HuH-7.5 (cell line): ENCODE results near the gene SLC6A12.
"Not testable (repeated sequence)": the region's sequence is repeated elsewhere in the genome, so short reads cannot be mapped to it uniquely, and the experiment has no call there.

Source experiments
- DNase-seq: peaks from one replicate; pipeline ENCODE4 v3.0.0; 2011; ENCODE audit warnings: low spot score

Gene SLC6A12

GRCh38 chr12:197911-198695, 15.9 kb downstream of the SLC6A12 start:
- DNase-seq = no peak

DNA sequence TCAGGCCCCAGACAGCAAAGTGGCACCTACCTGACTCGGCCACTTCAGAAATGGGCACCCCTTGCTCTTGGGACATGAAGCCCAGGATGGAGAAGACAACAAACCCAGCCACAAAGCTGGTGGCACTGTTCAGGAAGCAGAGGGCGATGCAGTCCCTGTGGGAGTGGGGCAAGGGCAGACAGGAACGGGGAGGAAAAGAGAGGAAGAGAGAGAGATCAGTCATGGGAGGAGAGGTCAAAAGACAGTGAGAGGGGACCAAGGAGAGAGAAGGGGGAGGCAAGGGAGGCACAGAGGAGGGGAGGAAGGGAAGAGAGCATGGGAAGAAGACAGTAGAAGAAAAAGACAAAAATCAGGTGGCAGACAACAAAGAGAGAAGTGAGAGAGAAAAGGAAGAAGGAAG, 16.6 kb downstream of the SLC6A12 start:
- no peak for DNase-seq

DNA sequence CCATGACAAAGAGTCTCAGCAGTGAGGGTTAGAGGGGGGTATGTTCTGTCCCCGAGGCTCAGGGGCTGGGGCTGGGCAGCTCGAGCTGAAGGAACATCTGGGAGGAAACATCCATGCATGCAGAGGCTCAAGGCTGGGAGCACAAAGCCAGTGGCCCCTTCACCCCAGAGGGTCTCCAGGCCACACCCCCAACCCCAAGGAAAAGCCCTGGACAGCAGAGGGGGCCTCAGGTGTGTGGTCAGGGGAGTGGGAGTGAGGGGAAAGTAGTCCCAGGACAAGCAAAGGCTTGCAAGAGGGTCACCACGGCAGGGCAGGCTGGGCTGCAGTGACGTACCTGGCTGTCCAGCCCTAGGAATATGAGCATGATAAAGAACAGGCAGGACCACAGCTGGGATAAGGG, 17.5 kb downstream of the SLC6A12 start:
- no peak for DNase-seq

DNA sequence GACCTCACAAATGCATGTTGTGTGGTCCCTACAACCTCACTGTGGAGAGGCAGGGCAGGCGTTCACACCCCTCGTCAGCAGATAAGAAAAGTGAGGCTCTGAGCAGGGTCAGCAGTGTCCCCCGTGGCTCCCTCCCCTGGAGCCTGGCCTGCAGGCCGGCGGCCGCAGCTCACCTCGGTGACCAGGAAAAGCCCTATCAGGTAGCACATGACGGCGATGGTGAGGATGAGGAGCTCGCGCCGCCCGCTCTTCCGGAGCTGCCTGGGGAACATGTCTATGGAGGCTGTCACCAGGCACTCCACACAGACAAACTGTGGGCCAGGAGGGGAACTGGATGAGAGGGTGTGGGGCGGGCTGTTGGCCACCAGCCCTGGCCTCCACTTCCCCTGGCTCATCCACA, 18.0 kb downstream of the SLC6A12 start:
- no peak for DNase-seq

- DNase-seq = no peak
Measured at GRCh38 chr12:195156-195555, 18.8 kb downstream of the SLC6A12 start.

- DNase-seq = no peak
Measured at GRCh38 chr12:194276-194675, 19.7 kb downstream of the SLC6A12 start.

DNA sequence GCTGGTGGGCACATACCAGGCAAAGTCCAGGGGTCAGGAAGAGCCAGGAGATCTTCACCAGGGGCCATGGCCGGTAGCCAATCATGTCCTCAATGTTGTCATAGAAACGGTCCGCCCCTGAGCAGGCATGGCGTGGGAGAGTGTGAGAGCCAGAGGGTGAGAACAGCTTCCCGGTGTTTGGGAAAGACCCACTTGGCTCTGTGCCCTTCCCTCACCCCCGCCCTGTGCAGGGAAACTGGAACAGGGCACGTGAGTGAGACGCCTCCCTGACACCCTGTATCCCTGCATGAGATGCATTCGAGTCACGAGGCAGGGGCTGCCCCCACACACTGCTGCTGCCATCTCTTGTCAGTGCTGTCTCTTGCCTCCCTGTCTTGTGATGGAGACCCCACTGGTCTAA, 20.7 kb downstream of the SLC6A12 start:
- DNase-seq = no peak

GRCh38 chr12:191541-191940, 22.4 kb downstream of the SLC6A12 start:
- DNase-seq = no peak

- DNase-seq = no peak
Measured at GRCh38 chr12:190881-191280, 23.1 kb downstream of the SLC6A12 start.

DNA sequence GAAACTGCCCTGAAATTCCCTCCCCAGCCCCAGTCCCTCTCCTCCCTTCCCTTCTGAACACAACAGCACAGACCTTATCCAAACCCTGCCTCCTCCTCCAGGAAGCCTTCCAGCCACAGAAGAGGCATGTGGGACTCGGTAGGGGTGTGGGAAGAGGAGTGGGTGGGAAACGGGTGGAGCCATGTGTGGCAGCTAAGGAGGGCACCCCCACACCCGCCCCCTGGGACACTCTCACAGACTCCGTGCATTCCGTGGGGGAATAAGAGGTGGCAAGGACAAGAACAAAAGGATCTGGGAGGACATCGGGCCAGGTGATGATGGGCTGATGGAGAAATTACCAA, 24.4 kb downstream of the SLC6A12 start:
- DNase-seq = no peak

DNA sequence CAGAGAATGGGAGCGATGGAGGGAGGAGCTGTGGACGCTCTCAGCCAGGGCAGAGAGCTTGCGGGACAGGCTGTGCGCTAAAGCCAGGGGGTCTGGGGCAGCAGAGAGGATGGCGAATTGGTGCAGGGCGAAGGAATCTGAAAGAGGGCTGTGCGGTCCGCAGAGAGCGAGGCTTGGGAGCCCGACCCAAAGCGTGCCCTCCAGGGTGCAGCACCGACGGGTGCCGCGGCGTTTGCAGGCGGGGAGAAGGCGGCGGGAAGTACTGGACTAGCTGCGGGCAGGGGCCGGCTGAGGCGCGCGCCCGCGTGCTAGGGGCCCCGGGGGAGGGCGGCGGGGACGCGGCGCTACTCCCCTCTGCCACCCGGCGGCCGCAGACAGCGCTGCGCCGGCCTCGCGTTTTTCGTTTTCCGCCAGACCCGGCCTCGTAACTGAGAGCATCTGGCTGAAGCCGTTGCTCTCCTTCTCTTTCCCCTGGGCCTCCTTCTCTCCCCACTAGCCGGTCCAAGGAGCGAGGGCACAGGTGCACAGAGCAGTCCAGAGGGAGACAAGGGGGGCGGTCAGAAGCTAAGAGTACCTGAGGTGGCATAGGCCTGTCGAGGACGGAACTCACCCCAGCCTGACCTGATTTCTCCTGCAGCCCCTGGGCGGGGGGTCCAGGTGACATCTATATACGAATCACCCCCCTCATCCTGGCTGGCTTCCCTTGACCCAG, 24.9 kb downstream of the SLC6A12 start:
- peak; percentile 98 for DNase-seq

DNA sequence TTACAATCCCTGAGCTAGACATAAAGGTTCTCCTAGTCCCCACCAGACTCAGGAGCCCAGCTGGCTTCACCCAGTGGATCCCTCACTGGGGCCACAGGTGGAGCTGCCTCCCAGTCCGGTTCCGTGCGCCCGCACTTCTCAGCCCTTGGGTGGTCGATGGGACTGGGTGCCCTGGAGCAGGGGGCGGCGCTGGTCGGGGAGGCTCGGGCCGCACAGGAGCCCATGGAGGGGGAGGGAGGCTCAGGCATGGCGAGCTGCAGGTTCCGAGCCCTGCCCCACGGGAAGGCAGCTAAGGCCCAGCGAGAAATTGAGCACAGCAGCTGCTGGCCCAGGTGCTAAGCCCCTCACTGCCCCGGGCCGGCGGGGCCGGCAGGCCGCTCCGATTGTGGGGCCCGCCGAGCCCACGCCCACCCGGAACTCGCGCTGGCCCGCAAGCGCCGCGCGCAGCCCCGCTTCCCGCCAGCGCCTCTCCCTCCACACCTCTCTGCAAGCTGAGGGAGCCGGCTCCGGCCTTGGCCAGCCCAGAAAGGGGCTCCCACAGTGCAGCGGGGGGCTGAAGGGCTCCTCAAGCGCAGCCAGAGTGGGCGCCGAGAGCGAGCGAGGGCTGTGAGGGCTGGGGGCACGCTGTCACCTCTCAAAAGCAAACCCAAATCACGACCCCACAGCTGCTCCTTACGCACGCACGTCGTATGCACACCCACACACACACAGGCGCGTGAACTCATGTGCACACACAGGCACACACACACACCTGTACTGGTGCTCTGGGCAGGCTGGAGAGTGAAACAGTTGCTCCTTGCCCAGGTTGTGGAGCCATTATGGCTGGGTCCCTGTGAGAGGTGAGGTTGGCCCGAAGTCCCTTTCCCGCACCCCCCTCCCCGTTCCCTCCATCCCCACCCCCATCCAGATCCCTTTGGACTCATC, 25.7 kb downstream of the SLC6A12 start:
- DNase-seq = not testable (repeated sequence)

GRCh38 chr12:186006-186625, 27.8 kb downstream of the SLC6A12 start:
- DNase-seq = no peak

GRCh38 chr12:185576-185955, 28.4 kb downstream of the SLC6A12 start:
- DNase-seq = no peak

- DNase-seq = no peak
Measured at GRCh38 chr12:184811-185575, 29.0 kb downstream of the SLC6A12 start.

DNA sequence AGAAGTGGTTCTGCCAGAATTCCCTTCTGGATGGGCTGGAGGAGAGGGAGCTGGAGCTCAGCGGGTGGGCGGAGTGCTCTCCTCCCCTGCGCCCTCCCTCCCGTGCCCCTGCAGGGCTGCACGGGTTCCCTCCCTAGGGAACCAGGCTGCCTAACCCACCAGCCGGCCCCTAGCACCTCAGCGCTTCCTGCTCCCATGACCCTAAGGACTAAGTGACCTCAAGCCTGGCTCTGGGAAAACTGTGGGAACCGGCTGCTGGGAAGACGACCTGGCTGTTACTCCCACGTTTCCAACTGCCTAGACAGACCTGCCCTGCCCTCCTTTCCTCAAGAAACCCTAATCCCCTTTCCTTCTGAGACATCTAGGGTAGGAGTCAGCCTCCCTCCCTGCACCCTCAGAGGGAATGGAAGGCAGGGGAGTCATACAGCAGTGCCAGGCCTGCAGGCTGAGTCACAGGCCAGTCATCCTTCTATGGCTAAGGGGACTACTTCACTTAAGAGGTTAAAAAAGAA, 31.5 kb downstream of the SLC6A12 start:
- DNase-seq = no peak

GRCh38 chr12:181921-182320, 32.0 kb downstream of the SLC6A12 start:
- no peak for DNase-seq

GRCh38 chr12:180445-180844, 33.5 kb downstream of the SLC6A12 start:
- no peak for DNase-seq

DNA sequence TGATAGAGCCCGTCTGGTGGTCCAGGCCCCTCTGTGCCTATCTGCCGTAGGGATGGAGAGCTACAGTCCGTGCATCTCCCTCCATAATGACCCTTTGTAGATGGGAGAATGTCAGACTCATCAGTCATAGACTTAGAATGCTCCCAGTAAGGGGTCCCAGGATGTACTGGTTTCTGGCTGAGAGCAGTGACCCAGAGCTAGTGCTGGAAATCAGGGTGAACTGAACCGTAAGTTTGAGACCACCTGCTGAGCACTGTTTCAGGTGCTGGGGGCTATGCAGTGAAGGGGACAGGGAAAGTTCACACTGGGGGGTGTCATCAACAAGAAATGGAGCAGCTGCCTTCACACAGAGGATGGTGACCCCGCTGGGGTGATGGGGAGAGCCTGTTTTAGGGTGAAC, 34.1 kb downstream of the SLC6A12 start:
- DNase-seq = no peak

GRCh38 chr12:179131-179884, 34.6 kb downstream of the SLC6A12 start:
- no peak for DNase-seq

- DNase-seq = no peak
Measured at GRCh38 chr12:178829-179109, 35.2 kb downstream of the SLC6A12 start.
